Stimulated activated CD4-positive, alpha-beta T cell treated with anti-CD3 and anti-CD28 coated beads, Interleukin-12 subunit alpha, Interleukin-12 subunit beta, amount 100 ng/mL, for 24 hours (primary cell): ENCODE data around the gene TXNDC5.

Source experiments
- DNase-seq, 2 experiments: peaks; one replicate each; pipeline ENCODE4 v3.0.0-alpha.2; 2020; ENCODE audit warnings: low read depth in 2 of 2

TXNDC5 gene

GRCh38 chr6:7910654-7911344 is at the start of gene TXNDC5:
TSS of gene TXNDC5 (minus strand) at chr6:7910788. CDS start at chr6:7910776, 12 bp downstream.
- peak; percentile 40 to 68 for DNase-seq

GRCh38 chr6:7960141-7960540 is 49.6 kb upstream of the TXNDC5 start:
- DNase-seq = no peak

GRCh38 chr6:7959453-7959852 is 48.9 kb upstream of the TXNDC5 start:
- no peak for DNase-seq

GRCh38 chr6:7958464-7958863 is 47.9 kb upstream of the TXNDC5 start:
- no peak for DNase-seq

DNA sequence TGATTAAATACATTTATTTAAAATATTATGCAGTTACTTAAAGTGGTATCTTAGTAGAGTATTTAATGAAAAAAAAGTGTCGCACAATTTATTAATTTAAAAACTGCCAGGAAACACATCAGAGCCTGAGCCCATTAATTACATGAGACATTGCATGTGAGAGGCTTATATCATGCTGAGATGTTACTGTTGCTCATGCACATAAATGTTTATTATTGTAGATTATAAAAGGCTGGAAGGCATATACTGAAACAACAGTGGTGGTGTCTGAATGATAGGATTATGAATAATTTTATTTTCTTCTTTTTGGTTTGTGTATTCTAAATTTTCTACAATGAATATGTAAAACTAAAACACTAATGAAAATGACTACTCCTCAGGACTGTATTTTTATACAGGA is 45.7 kb upstream of the TXNDC5 start:
- DNase-seq = no peak

GRCh38 chr6:7954477-7955200 is 44.1 kb upstream of the TXNDC5 start:
- no peak for DNase-seq

- DNase-seq = no peak
These were observed 43.2 kb upstream of the TXNDC5 start for GRCh38 chr6:7953753-7954152.

- DNase-seq = no peak
These were observed 29.3 kb upstream of the TXNDC5 start for GRCh38 chr6:7939864-7940228.

DNA sequence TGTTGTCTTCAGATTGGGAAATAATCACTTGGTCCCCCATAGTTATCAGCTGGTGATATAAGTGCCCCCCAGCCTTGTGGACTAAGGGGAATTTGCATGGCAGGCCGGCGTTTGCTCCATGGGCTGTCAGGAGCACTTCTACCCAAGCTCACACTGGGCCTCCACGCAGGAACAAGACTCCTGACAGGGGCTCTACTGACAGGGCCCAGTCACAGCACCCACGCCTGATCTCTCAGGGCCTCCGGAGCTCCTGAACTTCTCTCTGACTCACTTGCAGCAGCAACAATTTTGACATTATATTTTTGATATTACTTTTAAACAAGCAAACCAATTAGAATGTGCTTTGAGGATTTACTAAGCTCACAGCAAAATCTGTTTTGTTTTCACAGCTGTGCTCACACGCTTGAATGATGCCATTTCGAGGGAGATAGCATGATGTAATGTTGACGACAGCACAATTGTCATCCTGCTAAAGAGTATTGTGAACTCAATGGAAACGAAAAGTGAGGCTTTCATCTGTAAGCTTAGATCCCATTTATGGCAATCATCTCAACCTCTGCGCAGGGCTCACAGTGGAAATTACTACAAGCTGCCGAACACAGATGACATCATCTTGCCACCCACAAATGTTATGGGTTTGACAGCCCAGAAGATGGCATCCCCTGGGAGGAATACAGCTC is 28.7 kb upstream of the TXNDC5 start:
- DNase-seq = no peak

GRCh38 chr6:7938562-7939183 is 28.1 kb upstream of the TXNDC5 start:
- no peak for DNase-seq

DNA sequence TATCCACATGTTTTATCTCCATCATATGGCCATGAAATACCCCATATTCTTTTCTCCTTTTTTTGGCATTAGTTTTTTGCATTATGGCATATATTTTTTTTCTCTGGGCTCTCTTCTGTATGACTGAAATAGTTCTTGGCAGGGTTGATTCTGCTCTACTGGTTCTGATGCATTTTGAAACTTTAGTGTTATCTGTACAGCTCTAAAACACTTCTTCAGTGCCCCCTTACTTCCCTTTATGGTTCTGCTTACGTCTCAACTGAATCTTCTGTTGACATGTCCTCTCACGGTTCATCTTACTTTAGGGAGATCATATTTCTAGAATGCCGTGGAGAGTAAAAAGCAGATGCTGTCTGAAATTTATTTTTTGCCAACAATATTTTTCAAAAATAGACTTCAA is 23.2 kb upstream of the TXNDC5 start:
- no peak for DNase-seq

GRCh38 chr6:7932625-7933024 is 22.0 kb upstream of the TXNDC5 start:
- no peak for DNase-seq

GRCh38 chr6:7924867-7925266 is 14.3 kb upstream of the TXNDC5 start:
- no peak for DNase-seq

DNA sequence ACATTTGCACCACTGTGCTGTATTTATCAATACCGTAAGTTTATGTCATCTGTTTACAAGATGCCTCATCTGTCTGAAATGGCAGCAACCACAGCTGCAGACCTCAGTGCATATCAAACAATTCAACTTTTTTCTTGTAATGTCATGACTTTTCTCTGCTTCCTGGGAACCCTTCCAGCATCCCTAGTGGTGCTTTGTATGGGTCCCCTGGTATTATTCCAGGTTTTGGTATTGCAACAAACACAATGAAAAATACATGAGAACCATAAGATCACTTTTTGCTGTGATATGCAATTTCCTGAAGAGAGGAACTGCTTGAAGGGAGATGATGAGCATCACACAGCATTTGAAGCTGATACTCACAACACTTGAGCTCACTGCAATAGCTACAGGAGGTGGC is 12.0 kb upstream of the TXNDC5 start:
- no peak for DNase-seq

GRCh38 chr6:7921632-7922092 is 11.1 kb upstream of the TXNDC5 start:
- no peak for DNase-seq

GRCh38 chr6:7921046-7921445 is 10.5 kb upstream of the TXNDC5 start:
- no peak for DNase-seq

- DNase-seq = no peak
These were observed 9.8 kb upstream of the TXNDC5 start for GRCh38 chr6:7920425-7920824.

GRCh38 chr6:7919871-7920270 is 9.3 kb upstream of the TXNDC5 start:
- peak in 1 of 2 experiments; percentile 29 for DNase-seq

GRCh38 chr6:7918403-7918802 is 7.8 kb upstream of the TXNDC5 start:
- DNase-seq = no peak

GRCh38 chr6:7917729-7918128 is 7.1 kb upstream of the TXNDC5 start:
- no peak for DNase-seq

DNA sequence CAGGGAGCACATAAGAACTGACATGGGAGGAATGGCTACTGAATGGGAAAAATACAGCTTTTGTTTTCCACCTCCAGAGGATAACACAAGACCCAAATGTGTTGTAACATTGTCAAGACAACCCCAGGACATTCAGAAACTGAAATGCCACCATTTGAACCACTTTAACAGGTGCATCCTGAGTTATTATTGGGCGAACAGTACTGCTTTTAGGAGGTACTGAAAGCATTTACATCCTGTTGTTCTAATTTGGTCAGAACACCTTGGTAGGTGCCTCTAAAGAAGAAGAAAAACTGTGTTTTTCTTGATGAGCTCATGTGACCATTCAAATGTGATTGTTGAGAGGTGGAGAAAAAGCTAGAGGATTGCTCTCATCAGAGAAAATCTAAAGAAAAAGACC is 6.4 kb upstream of the TXNDC5 start:
- no peak for DNase-seq

DNA sequence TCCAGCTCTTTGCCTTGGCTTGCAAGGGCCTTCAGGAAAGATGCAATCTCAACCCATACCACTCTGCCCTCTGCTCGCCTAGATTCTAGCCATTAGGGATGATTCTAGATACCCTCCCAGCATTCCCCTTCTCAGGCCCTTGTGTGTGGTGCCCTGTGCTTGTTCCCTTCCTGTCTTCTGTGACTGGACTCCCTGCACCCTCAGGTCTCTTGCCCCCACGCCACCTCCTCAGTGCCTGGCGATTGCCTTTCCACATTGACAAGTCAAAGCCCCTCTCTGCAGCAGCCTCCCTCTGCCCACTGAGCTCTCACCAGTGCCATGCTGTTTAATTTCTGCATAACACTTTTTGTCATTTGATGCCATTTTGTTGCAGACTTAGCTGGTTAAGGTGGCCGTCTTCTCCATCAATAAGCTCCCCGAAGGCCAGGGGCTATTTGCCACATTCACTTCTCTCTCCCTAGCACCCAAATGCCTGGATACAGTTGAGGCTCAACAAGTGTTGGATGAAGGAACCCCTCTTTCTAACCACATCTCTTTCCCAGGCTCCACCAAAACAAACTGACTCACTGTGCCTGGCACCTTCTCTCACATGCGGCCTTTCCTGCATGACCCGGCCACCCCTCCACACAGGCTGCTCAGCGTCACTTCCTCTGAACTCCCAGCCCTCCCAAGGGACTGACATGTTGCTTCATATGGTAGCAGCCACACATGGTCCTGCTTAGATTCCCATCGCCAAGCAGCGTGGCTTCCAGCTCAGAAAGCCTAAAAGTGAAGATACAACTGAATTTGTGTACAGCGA is 4.6 kb upstream of the TXNDC5 start:
- no peak for DNase-seq
